Muscle layer of colon (tissue), 2 donors: ENCODE results near the gene FNIP1.
"Not testable (repeated sequence)": the region's sequence is repeated elsewhere in the genome, so short reads cannot be mapped to it uniquely, and the experiment has no call there.

Experiments used
- H3K27ac ChIP-seq: one replicate; pipeline ENCODE4 v1.7.0; 2013; ENCODE audit warnings: low read depth, mild to moderate bottlenecking, low read length, moderate library complexity
- H3K27me3 ChIP-seq, 2 donors: one replicate each; pipeline ENCODE4 v1.7.0; 2013; ENCODE audit warnings: low read length in 2 of 2, mild to moderate bottlenecking in 2 of 2; ENCODE audit not compliant: insufficient read depth in 2 of 2, control insufficient read depth in 1 of 2
- H3K36me3 ChIP-seq: one replicate; pipeline ENCODE4 v1.7.0; 2013; ENCODE audit warnings: mild to moderate bottlenecking, low read length; ENCODE audit not compliant: insufficient read depth
- H3K4me1 ChIP-seq: one replicate; pipeline ENCODE4 v1.7.0; 2013; ENCODE audit warnings: mild to moderate bottlenecking, low read length; ENCODE audit not compliant: insufficient read depth
- H3K4me3 ChIP-seq, 2 donors: one replicate each; pipeline ENCODE4 v1.7.0; 2013; ENCODE audit warnings: low read length in 2 of 2, low read depth in 1 of 2, mild to moderate bottlenecking in 1 of 2, moderate library complexity in 1 of 2
- H3K9ac ChIP-seq: one replicate; pipeline ENCODE4 v1.7.0; 2013; ENCODE audit warnings: low read length
- H3K9me3 ChIP-seq: one replicate; pipeline ENCODE4 v1.7.0; 2013; ENCODE audit warnings: mild to moderate bottlenecking, low read length
- donor health status: abdominal sarcoma.
- donor health status: Adenocarcinoma of cecum.

The FNIP1 gene

GRCh38 chr5:131679911-131680310 lies 116.9 kb downstream of the FNIP1 start:
- peaks cover 8% of the 10 kb centered on the region for H3K4me1 ChIP-seq
- no peak overlapping the region for H3K27ac ChIP-seq
- no peaks in the 10 kb centered on the region for H3K27me3 ChIP-seq
- H3K9me3 ChIP-seq: no peaks in the 10 kb centered on the region
- no peak overlapping the region for H3K9ac ChIP-seq
- H3K4me3 ChIP-seq: no peak overlapping the region
- peaks cover 14% of the 10 kb centered on the region for H3K36me3 ChIP-seq

GRCh38 chr5:131678273-131678672 lies 118.5 kb downstream of the FNIP1 start:
- H3K4me3 ChIP-seq, H3K27ac ChIP-seq, H3K9ac ChIP-seq, H3K27me3 ChIP-seq, H3K9me3 ChIP-seq: not testable (repeated sequence)
- Histone ChIP-seq H3K36me3 (peaks cover 14% of the 10 kb centered on the region), H3K4me1 (peaks cover 17% of the 10 kb centered on the region)

GRCh38 chr5:131677115-131677514 lies 119.7 kb downstream of the FNIP1 start:
- H3K27me3 ChIP-seq: no peaks in the 10 kb centered on the region
- no peak overlapping the region for H3K9ac ChIP-seq
- H3K9me3 ChIP-seq: no peaks in the 10 kb centered on the region
- no peak overlapping the region for H3K4me3 ChIP-seq
- peaks cover 29% of the 10 kb centered on the region for H3K4me1 ChIP-seq
- no peak overlapping the region for H3K27ac ChIP-seq
- peaks cover 14% of the 10 kb centered on the region for H3K36me3 ChIP-seq

GRCh38 chr5:131672776-131673175 lies 124.0 kb downstream of the FNIP1 start:
- H3K9ac ChIP-seq: no peak overlapping the region
- peaks cover 31% of the 10 kb centered on the region for H3K36me3 ChIP-seq
- no peaks in the 10 kb centered on the region for H3K27me3 ChIP-seq
- peak overlapping the region; percentile 85 for H3K27ac ChIP-seq
- H3K4me1 ChIP-seq: peaks cover 48% of the 10 kb centered on the region
- no peaks in the 10 kb centered on the region for H3K9me3 ChIP-seq
- H3K4me3 ChIP-seq: peak overlapping the region in 1 of 2 donors; percentile 12

GRCh38 chr5:131671994-131672655 lies 124.7 kb downstream of the FNIP1 start:
- peaks cover 43% of the 10 kb centered on the region for H3K4me1 ChIP-seq
- H3K4me3 ChIP-seq: peak overlapping the region in 1 of 2 donors; percentile 12
- no peaks in the 10 kb centered on the region for H3K27me3 ChIP-seq
- H3K9ac ChIP-seq: no peak overlapping the region
- H3K9me3 ChIP-seq: no peaks in the 10 kb centered on the region
- peak overlapping the region; percentile 85 for H3K27ac ChIP-seq
- H3K36me3 ChIP-seq: peaks cover 25% of the 10 kb centered on the region

- Histone ChIP-seq H3K36me3 (peaks cover 19% of the 10 kb centered on the region), H3K27me3 (no peaks in the 10 kb centered on the region), H3K4me1 (peaks cover 46% of the 10 kb centered on the region), H3K9me3 (no peaks in the 10 kb centered on the region), H3K9ac (no peak overlapping the region), H3K4me3 (no peak overlapping the region), H3K27ac (peak overlapping the region; percentile 75)
These were observed 125.4 kb downstream of the FNIP1 start for GRCh38 chr5:131671409-131671808.

GRCh38 chr5:131664929-131665328 lies 131.9 kb downstream of the FNIP1 start:
- Histone ChIP-seq H3K27ac (no peak overlapping the region), H3K9me3 (no peaks in the 10 kb centered on the region), H3K27me3 (no peaks in the 10 kb centered on the region)

GRCh38 chr5:131661933-131662332 lies 134.9 kb downstream of the FNIP1 start:
- H3K9ac ChIP-seq: no peak overlapping the region
- H3K36me3 ChIP-seq: peaks cover 24% of the 10 kb centered on the region
- peaks cover 3% of the 10 kb centered on the region for H3K4me1 ChIP-seq
- H3K4me3 ChIP-seq: no peak overlapping the region
- no peaks in the 10 kb centered on the region for H3K27me3 ChIP-seq
- H3K9me3 ChIP-seq: no peaks in the 10 kb centered on the region
- H3K27ac ChIP-seq: no peak overlapping the region

More at GRCh38 chr5:131664929-131665328, 131.9 kb downstream of the FNIP1 start:
- Histone ChIP-seq H3K4me1 (peaks cover 6% of the 10 kb centered on the region), H3K9ac (no peak overlapping the region), H3K36me3 (peaks cover 27% of the 10 kb centered on the region), H3K4me3 (no peak overlapping the region)

- H3K9ac ChIP-seq: no peak overlapping the region
- H3K27ac ChIP-seq: no peak overlapping the region
- H3K4me3 ChIP-seq: no peak overlapping the region
- no peaks in the 10 kb centered on the region for H3K27me3 ChIP-seq
- peaks cover 28% of the 10 kb centered on the region for H3K36me3 ChIP-seq
- no peaks in the 10 kb centered on the region for H3K4me1 ChIP-seq
- no peaks in the 10 kb centered on the region for H3K9me3 ChIP-seq
These were observed 137.0 kb downstream of the FNIP1 start for GRCh38 chr5:131659841-131660240.

GRCh38 chr5:131659290-131659689 lies 137.5 kb downstream of the FNIP1 start:
- H3K9ac ChIP-seq: no peak overlapping the region
- H3K4me3 ChIP-seq: no peak overlapping the region
- H3K4me1 ChIP-seq: no peaks in the 10 kb centered on the region
- no peaks in the 10 kb centered on the region for H3K27me3 ChIP-seq
- H3K9me3 ChIP-seq: no peaks in the 10 kb centered on the region
- H3K27ac ChIP-seq: no peak overlapping the region
- peaks cover 28% of the 10 kb centered on the region for H3K36me3 ChIP-seq

GRCh38 chr5:131654776-131655175 lies 142.0 kb downstream of the FNIP1 start:
- peaks cover 37% of the 10 kb centered on the region for H3K36me3 ChIP-seq

GRCh38 chr5:131654309-131654708 lies 142.5 kb downstream of the FNIP1 start:
- H3K4me3 ChIP-seq: no peak overlapping the region
- H3K9me3 ChIP-seq: no peaks in the 10 kb centered on the region
- H3K4me1 ChIP-seq: no peaks in the 10 kb centered on the region
- no peak overlapping the region for H3K9ac ChIP-seq
- H3K36me3 ChIP-seq: peaks cover 33% of the 10 kb centered on the region
- H3K27me3 ChIP-seq: no peaks in the 10 kb centered on the region
- no peak overlapping the region for H3K27ac ChIP-seq

More at GRCh38 chr5:131654776-131655175, 142.0 kb downstream of the FNIP1 start:
- Histone ChIP-seq H3K27me3 (no peaks in the 10 kb centered on the region), H3K4me3 (no peak overlapping the region), H3K9ac (no peak overlapping the region), H3K27ac (no peak overlapping the region), H3K4me1 (no peaks in the 10 kb centered on the region), H3K9me3 (no peaks in the 10 kb centered on the region)
